Kidney (tissue), 14 donors: ENCODE data around the gene FHDC1. TPM values are rescaled to one million over a fixed set of nuclear protein-coding genes. Genes with fewer than 3 reads are reported as not detected.

Source experiments
- DNase-seq, 5 donors: peaks; one replicate each; pipeline ENCODE4 v3.0.0-alpha.2; 2013 to 2020
- FAIRE-seq: peaks from 2 replicates; lab custom pipeline; 2012; peaks lifted over from hg19 to GRCh38; lab: Jason Lieb, UNC
- H3K27ac ChIP-seq, 2 donors: one replicate each; pipeline ENCODE4 v1.7.0; 2013; ENCODE audit warnings: low read depth in 2 of 2, low read length in 2 of 2, inconsistent platforms in 1 of 2
- H3K27me3 ChIP-seq: one replicate; pipeline ENCODE4 v1.7.1; 2013; ENCODE audit warnings: low read length, inconsistent platforms; ENCODE audit not compliant: control insufficient read depth, insufficient read depth
- H3K36me3 ChIP-seq, 3 donors: one replicate each; pipeline versions ENCODE4 v1.7.0 to v1.7.1; 2013; ENCODE audit warnings: low read length in 3 of 3, control low read depth in 1 of 3, inconsistent platforms in 1 of 3; ENCODE audit not compliant: insufficient read depth in 3 of 3, control insufficient read depth in 2 of 3
- H3K4me1 ChIP-seq, 3 donors: one replicate each; pipeline versions ENCODE4 v1.7.0 to v1.7.1; 2013; ENCODE audit warnings: low read length in 3 of 3, inconsistent platforms in 1 of 3, low read depth in 1 of 3; ENCODE audit not compliant: control insufficient read depth in 2 of 3, insufficient read depth in 2 of 3
- H3K4me3 ChIP-seq, 3 donors: one replicate each; pipeline versions ENCODE4 v1.7.0 to v1.8.1; 2013; ENCODE audit warnings: low read length in 3 of 3, control low read depth in 1 of 3, inconsistent platforms in 1 of 3
- H3K9ac ChIP-seq, 3 donors: one replicate each; pipeline versions ENCODE4 v1.7.0 to v1.7.1; 2013; ENCODE audit warnings: low read length in 3 of 3, control low read depth in 1 of 3, inconsistent platforms in 1 of 3
- H3K9me3 ChIP-seq, 3 donors: one replicate each; pipeline versions ENCODE4 v1.7.0 to v1.7.1; 2013; ENCODE audit warnings: low read length in 3 of 3, control low read depth in 1 of 3, inconsistent platforms in 1 of 3; ENCODE audit not compliant: control insufficient read depth in 2 of 3, insufficient read depth in 1 of 3
- intact Hi-C: fragments of 100-400 bp; cut with DNase I; formaldehyde crosslinking; loops from one replicate; pipeline ENCODE4 v1.11.1; 2022
- polyA plus RNA-seq: library from polyadenylated mRNA; stranded (reverse); fragments of 350-450 nt; fragmentation: Illumina TruSeq; extraction: RNeasy Lipid Tissue Mini Kit (QIAGEN cat#74804); gene quantifications from one replicate; pipeline ENCODE4 v1.2.3, GENCODE V29; 2014; ENCODE audit warnings: low read depth, low replicate concordance; ENCODE audit not compliant: insufficient read depth
- total RNA-seq: library from RNA; stranded (reverse); fragmentation: NEBNext Ultra II Directional; extraction: Animal tissue kit (Norgen Biotek cat#: 25700); gene quantifications from one replicate; pipeline ENCODE4 v1.2.1, GENCODE V29; 2021
- TF ChIP-seq, protein P1 (sequence below): IDR thresholded peaks from 3 replicates; pipeline ENCODE4 v1.5.1; 2012; ENCODE audit warnings: mild to moderate bottlenecking, moderate library complexity, borderline replicate concordance; ENCODE audit not compliant: insufficient read depth; ENCODE audit errors: extremely low read depth
- donor health status: control.
- donor health status: control.
- donor health status: control.
- donor health status: control.
- donor health status: control.
- donor health status: DM: yes; HTN: yes; CAD: no.
- donor health status: Normal renal cell carcinoma (clear cell type).

Gene FHDC1
- total and polyA plus RNA-seq, 2 donors from 2014 or later: 1.5 to 5.9 TPM

DNA sequence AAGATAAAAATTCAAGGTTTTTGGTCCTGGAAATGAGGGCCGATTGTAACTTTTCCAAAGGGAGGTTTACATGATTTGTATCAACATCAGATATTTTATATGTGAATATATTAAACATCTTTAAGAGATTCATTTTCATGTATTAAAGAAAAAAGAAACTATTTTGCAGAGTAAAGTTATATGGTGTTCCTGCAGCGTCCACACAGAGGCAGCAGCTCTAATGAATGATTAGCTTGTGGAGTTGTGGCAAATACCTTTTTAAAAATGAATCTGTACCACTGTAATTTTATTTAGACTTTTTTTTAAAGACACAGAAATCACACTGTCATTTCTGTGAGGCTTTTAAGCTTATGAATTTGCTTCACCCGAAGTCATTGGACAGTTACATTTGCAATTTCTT is 25.6 kb upstream of the FHDC1 start:
- FAIRE-seq (no peak), DNase-seq (no peak)
- TF ChIP-seq, protein P1, sequence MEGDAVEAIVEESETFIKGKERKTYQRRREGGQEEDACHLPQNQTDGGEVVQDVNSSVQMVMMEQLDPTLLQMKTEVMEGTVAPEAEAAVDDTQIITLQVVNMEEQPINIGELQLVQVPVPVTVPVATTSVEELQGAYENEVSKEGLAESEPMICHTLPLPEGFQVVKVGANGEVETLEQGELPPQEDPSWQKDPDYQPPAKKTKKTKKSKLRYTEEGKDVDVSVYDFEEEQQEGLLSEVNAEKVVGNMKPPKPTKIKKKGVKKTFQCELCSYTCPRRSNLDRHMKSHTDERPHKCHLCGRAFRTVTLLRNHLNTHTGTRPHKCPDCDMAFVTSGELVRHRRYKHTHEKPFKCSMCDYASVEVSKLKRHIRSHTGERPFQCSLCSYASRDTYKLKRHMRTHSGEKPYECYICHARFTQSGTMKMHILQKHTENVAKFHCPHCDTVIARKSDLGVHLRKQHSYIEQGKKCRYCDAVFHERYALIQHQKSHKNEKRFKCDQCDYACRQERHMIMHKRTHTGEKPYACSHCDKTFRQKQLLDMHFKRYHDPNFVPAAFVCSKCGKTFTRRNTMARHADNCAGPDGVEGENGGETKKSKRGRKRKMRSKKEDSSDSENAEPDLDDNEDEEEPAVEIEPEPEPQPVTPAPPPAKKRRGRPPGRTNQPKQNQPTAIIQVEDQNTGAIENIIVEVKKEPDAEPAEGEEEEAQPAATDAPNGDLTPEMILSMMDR: no peak
- intact Hi-C loops: no loop called here
- Histone ChIP-seq H3K9ac (no peak overlapping the region), H3K9me3 (no peaks in the 10 kb centered on the region), H3K27me3 (no peaks in the 10 kb centered on the region), H3K27ac (no peak overlapping the region), H3K4me3 (no peak overlapping the region), H3K36me3 (no peaks in the 10 kb centered on the region), H3K4me1 (no peaks in the 10 kb centered on the region)

DNA sequence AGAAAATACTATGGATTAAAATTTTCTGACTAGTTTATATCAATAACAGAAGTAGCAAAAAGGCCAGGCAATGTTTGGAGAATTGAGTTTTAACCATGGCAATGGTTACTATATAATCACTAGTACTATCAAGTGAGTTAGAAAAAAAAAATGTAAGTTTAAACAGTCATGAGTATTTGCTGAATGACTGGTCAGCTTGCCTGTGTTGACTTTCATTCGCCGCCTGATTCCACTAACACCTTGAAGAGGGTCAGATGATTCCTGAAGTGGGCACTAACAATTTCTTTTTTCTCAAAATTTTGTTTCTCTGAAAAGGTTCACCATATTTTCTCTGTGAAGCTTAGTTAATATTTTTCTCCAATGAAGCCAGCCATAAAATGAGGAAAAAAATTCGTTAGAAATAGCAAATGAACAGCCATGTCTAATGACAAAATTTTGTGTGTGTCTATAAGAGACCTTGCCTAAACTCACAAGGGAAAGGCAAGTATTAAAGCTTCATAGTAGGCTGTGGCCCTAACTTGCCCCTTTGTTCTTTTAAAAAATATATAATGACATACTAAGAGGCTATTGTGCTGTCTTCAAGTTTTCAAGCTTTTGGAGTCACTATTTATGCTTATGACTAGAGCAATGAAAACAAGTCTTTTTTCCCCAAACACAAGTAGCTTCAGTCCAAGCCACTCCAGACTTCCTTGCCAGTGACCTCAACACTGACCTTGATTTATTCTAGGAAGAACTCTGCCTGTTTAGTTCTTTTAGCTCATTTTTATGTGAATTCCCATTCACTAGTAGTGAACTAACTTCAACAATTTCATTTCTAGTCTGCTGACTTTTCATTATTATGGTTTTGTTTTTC is 18.4 kb upstream of the FHDC1 start:
- H3K4me1 ChIP-seq: no peaks in the 10 kb centered on the region
- H3K9ac ChIP-seq: no peak overlapping the region
- H3K27me3 ChIP-seq: no peaks in the 10 kb centered on the region
- H3K9me3 ChIP-seq: no peaks in the 10 kb centered on the region
- TF ChIP-seq, protein P1: no peak
- H3K4me3 ChIP-seq: no peak overlapping the region
- H3K27ac ChIP-seq: no peak overlapping the region
- H3K36me3 ChIP-seq: no peaks in the 10 kb centered on the region
- FAIRE-seq: no peak
- no peak for DNase-seq
- intact Hi-C loops: no loop called here

DNA sequence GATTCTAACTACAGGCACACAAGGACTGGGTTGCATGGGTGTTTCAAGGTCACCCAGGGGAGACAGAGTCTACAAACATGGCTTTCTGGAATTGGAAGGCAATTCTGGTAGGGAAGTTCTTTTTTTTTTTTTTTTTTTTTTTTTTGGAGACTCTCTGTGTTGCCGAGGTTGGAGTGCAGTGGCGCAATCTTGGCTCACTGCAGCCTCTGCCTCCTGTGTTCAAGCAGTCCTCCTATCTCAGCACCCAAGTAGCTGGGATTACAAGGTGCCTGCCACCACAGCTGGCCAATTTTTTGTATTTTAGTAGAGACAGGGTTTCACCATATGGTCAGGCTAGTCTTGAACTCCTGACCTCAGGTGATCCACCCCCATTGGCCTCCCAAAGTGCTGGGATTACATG is 16.3 kb upstream of the FHDC1 start:
- FAIRE-seq (no peak), DNase-seq (no peak)
- H3K9me3 ChIP-seq: no peaks in the 10 kb centered on the region
- TF ChIP-seq, protein P1: no peak
- no peaks in the 10 kb centered on the region for H3K4me1 ChIP-seq
- intact Hi-C loops: no loop called here
- no peak overlapping the region for H3K27ac ChIP-seq
- no peaks in the 10 kb centered on the region for H3K36me3 ChIP-seq
- no peaks in the 10 kb centered on the region for H3K27me3 ChIP-seq
- no peak overlapping the region for H3K4me3 ChIP-seq
- H3K9ac ChIP-seq: no peak overlapping the region
